GM19099 (cell line): ENCODE data around the gene TACC3.

ENCODE experiments used
- POLR2A ChIP-seq: IDR thresholded peaks from 3 replicates; pipeline ENCODE4 v1.6.1; 2011; ENCODE audit warnings: low read depth; ENCODE audit not compliant: insufficient read length; ENCODE audit errors: extremely low read depth

The TACC3 gene

DNA sequence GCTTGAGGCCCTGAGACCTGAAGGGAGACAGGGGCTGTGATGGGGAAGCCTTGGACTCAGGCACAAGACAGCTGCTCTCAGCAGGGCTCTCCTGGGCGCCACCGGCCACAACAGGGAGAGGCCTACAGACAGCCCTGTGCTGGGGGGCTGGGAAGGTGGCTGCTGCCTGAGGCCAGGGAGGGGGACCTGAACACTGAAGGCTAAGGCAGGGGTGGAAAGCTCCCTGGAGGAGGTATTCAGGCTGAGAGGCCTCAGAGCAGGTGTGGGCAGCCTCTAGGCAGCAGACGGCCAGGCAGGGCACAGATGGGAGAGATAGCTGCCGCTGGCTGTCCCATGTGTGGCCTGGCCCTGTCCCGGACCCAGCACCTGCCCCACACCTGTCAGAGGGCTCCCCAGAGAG is 33.0 kb downstream of the TACC3 start:
- no peak for TF ChIP-seq POLR2A

DNA sequence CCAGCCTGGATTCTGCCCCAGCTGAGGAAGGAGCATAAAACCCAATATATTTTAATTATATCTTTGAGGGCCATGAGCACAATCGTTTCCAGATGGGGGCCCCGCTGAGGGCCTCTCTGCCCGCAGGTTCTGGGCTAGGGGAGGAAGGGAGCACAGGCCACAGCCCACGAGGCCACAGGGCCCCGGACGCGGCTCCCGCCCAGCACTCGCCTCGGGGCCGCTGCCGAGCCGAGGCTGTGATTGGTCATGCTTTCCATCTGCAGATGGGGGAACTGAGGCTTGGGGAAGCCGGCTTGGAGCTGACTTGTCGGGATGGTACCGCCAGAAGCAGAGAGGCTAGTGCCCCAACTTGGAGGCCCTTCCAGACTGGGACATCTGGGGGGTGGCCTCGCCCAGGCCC is 34.0 kb downstream of the TACC3 start:
- no peak for TF ChIP-seq POLR2A

DNA sequence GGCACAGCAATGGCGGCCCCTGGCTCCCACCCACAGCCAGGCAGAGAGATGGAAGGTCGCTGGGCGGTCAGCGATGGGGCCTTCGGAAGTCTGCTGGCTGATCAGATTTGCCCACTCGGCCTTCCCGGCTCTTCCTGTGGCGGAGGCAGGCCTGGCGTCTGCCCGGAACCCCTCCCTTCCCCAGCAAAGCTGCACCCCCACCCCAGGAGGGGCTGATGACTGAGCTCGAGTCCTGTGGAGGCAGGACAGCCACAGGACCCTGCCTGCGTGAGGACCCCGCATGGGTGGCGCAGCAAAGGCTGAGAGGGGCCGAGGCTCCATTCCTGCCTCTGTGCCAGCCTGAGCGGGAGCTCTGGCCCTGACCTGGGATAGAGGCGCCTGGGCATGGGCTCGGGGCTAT is 34.8 kb downstream of the TACC3 start:
- no peak for TF ChIP-seq POLR2A

DNA sequence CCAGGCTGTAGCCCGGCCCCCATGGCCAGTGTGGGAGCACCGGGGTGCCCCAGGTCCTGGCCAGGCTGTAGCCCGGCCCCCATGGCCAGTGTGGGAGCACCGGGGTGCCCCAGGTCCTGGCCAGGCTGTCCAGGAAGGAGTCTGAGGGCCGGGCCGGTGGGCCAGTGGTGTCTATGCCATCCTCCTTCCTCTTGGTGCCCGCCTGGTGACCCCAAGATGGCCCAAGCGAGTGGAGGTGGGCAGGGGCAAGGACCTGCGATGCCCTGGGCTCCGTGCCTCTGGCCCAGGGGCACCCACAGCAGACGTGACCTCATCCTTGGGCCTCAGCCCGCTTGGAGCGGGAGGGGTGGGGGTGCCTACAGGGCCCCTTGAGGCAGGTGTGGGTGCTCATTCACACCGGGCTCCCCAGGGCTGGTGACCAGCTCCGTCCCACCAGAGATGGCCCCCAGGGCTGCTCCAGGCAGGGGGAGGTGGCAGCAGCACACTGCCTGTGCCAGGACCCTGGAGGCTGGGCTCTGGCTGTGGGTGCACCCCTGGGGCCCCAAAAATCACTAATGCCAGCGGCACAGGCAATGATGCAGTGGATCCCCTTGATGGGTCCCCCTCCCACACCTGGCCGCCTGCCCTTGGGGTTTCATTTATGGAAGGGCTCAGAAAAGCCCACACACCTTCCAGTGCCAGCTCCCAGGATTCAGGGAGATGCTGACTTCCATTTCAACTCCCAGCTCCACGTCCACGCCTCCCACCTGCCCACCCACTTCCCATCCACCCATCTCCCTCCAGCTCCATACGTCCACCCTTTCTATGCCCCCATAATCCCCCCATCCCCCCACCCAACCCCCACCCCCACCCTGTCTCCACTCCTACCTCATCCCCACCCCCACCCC is 35.8 kb downstream of the TACC3 start:
- no peak for TF ChIP-seq POLR2A

DNA sequence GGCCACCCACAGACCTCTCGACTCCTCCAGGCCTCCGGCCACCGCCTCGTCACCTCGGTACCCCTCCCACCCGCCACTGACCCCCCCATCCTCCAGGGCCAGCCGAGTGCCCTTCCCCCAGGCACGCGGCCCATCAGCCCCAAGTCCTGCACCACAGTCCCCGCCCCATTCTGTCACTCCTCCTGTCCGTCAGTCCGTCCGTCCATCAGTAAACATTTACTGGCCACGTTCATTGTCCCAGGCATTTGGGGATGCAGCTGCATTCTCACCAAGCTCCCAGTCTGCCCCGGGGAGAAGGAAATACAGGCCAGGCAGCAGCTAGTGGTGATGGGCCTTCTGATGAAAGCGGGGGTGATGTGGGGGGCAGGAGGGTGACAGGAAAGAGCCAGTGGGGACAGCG is 36.5 kb downstream of the TACC3 start:
- no peak for TF ChIP-seq POLR2A

DNA sequence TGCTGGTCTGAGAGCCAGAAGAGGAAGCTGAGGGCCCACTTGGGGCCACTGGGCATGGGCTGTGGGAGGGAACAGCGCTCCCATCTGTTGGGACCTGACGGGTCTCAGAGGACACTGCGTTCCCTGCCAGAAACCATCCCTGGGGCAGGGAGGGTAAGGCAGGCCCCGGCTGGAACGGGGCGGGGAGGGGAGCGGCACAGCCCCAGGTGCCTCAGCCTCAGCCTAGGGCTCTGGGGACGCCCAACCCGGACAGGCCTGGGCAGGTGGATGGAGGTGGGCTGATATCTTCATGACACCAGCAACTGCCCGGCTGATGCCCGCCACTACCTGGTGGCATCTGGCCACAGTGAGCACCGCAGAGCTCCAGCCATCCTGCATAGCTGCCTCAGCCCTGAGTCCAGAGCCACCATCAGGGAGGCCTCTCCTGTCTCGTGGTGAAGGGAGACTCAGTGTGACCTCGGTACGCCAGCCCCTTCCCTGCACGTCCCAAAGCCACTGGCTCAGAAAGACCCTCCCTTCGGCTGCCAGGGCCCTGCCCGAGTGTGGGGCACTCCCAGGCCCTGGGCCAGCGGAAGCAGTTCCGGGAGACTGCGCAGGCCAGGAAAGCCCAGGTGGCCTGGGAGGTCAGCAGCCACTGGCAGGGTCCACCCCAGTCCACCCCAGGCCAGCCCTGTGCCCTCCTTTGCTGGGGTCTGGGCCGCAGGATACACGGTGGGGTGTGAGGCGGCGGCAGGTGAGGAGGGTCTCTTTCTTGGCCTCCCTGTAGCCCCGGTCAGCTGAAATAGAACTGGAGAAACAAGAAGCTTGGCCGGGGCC is 37.2 kb downstream of the TACC3 start:
- TF ChIP-seq POLR2A, result no peak

DNA sequence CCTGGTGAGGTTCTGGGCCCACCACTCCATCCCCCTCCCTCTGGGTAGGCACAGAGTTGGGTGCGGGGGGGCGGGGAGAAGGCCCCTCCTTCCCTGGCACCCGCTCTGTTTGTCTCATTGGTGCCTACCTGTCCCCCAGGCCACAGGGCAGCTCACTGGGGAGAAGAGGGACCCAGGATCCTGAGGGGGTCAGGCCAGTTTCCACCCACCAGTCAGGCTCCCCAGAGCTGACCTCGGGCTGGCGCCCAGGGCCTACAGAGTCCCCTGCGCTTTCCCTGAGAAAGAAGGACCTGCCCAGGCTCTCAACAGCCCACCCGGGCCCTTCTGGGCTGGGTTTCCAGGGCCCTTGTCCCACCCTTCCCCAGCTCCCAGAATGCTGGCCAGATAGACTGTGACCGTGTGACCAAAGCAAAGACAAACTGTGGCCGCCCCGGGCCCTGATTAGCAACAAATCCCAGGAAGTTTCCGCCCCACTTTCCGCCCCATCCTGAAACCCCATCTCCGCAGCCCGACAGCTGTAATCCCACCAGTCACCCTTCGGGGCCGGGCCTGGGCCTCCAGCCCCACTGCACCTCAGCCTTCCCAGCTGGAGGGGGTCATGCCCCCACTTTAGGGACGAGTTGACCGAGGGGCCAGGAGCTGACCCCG is 38.0 kb downstream of the TACC3 start:
- no peak for TF ChIP-seq POLR2A

DNA sequence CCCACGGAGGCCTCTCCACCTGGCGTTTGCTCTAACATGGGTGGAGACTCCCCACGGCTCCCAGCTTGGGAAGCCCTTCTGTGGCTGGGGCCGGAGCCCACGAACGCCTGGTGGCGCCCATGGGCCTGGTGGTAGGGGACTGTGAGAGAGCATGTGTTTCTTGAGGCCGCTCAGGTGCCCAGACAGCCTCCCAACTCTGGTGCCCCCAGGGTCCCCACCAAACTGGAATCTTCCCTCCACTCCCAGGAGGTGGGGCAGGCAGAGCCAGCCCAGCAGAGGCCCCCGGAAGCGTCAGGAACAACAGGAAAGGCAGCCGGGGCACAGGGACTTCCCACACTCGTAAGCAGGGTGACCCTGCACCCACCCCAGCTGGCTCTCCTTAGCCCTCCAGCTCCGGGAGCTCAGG is 38.5 kb downstream of the TACC3 start:
- TF ChIP-seq POLR2A, result no peak

DNA sequence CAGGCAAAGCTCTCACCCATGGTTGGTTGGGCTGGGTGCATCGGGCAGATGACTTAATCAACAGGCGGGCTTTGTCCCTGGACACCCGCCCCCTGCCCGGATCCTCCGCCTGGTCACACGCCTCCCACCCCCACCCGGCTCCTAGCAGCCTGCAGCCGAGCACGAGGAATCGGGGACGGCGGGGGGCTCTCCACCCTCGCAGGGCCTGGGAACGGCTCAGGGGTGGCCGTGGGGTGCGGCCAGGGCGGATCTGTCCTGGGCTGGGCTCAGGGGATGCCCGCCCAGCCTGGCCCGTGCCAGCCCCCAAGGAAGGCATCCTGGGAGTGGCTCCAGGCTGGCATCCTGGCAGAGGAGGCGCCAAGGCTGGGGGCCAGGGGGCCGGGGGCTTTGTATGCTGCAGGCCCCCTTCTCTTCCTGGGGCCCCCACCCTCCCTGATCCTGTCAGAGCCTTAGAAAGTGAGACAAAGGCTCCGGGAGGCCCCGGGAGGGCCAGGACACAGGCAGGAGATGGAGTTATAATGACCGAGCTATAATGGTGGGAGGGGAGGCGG is 39.3 kb downstream of the TACC3 start:
- no peak for TF ChIP-seq POLR2A

DNA sequence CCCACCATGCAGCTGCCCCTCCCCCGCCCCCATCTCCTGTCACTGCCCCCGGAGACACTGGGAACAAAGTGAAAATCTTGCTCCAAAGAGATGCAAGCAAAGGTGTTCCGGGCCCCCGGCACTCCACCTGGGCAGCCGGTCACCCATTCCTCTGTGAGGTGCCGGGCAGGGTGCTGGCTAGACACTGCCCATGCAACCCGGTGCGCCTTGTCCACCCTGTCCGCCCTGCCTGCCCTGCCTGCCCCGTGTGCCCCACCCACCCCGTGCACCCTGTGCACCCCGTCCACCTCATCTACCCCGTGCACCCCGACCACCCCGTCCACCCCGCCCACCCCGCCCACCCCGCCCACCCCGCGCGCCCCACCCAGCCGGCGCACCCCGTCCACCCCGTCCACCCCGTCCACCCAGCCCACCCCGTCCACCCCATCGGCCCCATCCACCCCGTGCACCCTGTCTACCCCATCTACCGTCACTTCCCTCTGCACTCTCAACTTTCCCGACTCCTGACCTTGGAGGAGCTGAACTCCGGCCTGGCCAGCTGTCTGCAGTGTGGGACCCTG is 39.9 kb downstream of the TACC3 start:
- no peak for TF ChIP-seq POLR2A

DNA sequence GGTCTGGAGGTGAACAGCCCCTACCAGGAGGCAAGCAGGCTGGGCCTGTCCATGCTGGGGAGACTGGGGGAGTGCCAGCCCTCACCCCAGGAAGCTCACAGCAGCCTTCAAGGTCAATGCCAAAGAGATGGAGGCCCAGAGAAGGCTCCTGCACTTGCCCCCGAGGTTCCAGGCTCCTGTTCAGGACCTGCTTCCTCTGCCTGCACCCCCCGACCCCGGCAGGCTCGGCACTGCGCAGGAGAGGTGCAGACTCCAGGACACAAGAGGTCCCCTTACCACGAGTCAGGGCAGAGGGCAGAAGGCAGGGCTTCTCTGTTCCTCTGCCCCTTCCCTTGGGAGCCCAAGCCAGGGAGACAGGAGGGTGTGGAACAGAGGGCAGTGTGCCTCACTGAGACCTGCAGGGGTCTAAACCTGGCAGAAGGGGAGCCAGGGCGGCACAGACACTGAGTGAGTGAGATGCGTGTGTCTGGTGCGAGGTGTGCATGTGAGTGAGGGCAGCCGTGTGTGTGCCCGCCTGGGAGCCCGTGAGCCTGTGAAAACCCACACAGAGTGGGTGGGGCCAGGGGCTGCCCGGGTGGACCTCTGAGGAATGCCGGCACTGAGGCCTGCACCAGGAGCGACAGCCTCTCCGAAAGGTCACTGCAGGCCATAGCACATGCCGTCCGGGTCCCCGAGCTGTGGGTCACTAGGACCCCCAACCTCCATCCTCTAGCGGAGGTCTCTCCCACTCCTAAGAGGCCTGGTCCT is 41.1 kb downstream of the TACC3 start:
- TF ChIP-seq POLR2A, result no peak

DNA sequence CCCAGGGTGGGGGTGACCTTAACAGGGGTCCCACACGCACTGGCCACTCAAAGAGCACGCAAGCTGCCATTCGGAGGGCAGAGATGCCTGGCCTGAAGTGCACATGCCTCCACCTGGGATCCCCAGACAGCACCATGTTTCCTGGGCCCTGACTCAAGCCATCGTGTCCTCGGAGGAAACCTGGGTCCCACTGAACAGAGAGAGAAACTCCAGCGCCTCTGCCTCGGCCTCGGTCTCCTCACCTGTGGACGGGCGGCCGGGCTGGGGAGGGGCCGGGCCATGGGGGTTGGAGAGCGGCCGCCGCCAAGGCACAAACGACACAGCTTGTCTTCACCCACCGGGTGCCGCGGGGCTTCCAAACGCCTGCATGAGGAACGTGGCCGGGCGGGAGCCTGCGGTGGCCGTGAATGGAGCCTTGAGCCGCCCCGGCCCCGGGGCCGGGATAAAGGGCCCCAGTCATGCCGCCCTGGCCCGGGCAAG is 41.8 kb downstream of the TACC3 start:
- no peak for TF ChIP-seq POLR2A

DNA sequence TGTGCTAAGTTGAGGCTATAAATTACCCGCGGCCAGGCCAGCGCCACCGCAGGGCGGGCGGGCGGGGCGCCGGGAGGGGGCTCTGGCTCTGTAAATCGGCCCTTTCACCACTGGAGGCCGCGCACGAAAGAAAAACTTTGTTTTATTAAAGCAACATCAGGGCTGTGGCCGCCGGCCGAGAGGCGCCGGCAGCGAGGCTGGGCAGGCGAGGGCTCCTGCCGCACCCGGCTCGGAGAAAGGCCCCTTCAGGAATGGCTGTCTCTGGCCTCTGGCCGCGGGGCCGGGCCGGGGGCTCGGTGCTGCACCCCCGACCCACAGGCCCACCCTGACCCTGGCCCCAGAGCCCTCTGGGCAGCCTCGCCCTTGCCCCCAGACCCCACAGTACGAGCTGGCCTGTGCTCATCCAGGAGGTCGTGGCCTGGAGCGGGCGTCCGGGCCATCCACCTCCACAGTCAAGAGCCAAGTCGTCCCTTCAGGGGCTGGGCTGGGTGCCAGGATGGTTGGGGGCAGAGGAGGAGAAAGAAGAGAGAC is 42.3 kb downstream of the TACC3 start:
- no peak for TF ChIP-seq POLR2A

DNA sequence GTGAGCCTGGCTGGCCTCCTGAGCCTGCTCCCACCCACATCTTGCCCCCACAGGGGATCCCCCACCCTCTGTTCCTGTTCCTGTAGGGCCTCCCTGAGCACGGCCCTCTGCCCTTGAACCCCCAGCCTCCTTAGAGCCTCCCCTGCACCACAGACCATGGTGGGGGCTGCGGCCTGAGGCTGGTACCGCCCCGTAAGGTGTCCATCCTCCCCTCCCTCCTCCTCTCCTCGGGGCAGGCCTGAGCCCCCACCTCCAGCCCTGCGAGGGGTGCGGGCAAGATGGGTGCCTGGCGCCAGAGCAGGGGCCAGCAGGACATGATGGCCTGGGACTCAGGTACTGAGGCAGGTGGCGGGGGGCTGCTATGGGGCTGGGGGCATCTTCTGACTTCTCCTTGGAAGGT is 43.3 kb downstream of the TACC3 start:
- TF ChIP-seq POLR2A, result no peak
